Retinal pigment epithelial cell (primary cell): ENCODE data around the gene ZPBP2.
"Not testable (repeated sequence)": the region's sequence is repeated elsewhere in the genome, so short reads cannot be mapped to it uniquely, and the experiment has no call there.

ENCODE experiments used
- DNase-seq: peaks from one replicate; pipeline ENCODE4 v3.0.0-alpha.2; 2010; ENCODE audit warnings: low read depth
- H3K4me3 ChIP-seq: 2 replicates; pipeline ENCODE4 v1.5.1; 2011; ENCODE audit warnings: mild to moderate bottlenecking, low read length, control low read depth, moderate library complexity
- TF ChIP-seq, protein P1 (sequence below): conservative IDR thresholded peaks from 2 replicates; pipeline ENCODE4 v1.5.1; 2011; ENCODE audit warnings: low read depth, low read length, control low read depth, inconsistent platforms

ZPBP2 gene

DNA sequence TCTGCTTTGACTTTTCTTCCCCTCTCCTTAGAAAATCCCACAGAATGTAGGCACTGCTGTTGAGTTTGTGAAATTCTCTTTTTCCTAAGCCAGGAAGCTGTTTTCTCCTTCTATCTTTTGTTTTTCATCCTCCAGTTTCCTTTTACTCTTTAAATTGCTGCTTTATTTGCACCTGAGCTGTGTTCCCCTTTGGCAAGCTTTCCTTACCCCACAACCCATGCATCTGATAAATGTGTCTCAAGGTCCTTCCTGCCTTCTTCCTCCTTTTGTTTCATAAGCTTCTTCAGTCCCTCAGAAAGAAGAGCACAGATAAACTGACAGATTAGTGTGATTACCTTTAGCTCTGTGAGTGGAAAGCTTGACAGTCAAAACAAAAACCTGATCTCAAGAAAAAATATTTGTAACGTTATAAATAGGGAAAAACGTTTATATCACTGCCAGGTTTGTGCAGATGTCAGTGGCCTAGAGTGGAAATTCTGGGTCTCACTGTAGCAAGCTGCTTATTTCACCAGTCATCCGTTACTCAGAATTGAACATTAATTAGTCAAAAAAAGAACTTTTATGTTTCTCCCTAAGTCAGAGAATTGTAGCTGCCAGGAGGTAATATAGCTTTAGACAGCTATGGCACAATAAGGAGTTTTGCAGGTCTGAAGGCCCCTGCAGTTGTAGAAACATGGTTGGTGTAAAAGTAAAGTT, 26.8 kb downstream of the ZPBP2 start:
- TF ChIP-seq, protein P1, sequence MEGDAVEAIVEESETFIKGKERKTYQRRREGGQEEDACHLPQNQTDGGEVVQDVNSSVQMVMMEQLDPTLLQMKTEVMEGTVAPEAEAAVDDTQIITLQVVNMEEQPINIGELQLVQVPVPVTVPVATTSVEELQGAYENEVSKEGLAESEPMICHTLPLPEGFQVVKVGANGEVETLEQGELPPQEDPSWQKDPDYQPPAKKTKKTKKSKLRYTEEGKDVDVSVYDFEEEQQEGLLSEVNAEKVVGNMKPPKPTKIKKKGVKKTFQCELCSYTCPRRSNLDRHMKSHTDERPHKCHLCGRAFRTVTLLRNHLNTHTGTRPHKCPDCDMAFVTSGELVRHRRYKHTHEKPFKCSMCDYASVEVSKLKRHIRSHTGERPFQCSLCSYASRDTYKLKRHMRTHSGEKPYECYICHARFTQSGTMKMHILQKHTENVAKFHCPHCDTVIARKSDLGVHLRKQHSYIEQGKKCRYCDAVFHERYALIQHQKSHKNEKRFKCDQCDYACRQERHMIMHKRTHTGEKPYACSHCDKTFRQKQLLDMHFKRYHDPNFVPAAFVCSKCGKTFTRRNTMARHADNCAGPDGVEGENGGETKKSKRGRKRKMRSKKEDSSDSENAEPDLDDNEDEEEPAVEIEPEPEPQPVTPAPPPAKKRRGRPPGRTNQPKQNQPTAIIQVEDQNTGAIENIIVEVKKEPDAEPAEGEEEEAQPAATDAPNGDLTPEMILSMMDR = no peak
- no peak overlapping the region for H3K4me3 ChIP-seq
- DNase-seq = no peak

DNA sequence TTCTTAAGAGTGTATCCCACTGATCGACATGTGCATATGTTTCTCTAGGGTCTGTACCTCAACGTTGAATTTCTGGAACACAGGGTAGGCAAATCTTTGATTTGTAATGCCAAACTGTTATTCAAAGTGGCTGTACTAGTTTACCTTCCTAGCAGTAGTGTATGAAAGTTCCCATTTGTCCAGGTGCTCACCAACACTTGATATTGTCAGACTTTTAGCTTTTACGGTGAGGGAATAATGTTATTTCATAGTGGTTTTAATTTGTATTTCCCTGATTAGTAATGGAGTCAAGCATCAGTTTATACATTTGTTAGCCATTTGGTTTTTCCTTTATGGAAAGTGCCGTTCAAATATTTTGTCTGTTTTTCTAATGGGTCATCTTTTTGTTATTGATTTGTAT, 30.1 kb downstream of the ZPBP2 start:
- DNase-seq = no peak
- H3K4me3 ChIP-seq = no peak overlapping the region
- TF ChIP-seq, protein P1 = no peak

DNA sequence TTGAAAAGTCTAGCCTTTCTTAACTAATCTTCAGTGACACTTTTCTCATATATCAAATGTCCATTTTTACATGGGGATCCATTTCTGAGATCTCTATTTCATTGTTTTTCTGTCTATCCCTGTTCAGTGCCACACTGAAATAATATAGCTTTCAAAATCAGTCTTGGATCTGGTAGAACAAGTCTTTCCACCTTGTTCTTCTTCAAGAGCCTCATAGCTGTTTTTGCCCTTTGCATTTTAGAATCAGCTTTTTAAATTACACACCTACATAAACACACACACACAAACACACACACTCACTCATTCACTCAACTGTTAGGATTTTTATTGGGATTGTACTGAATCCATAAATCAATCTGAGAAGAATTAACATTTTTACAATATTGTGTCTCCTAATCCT, 31.2 kb downstream of the ZPBP2 start:
- TF ChIP-seq, protein P1 = no peak
- no peak overlapping the region for H3K4me3 ChIP-seq
- DNase-seq = no peak

DNA sequence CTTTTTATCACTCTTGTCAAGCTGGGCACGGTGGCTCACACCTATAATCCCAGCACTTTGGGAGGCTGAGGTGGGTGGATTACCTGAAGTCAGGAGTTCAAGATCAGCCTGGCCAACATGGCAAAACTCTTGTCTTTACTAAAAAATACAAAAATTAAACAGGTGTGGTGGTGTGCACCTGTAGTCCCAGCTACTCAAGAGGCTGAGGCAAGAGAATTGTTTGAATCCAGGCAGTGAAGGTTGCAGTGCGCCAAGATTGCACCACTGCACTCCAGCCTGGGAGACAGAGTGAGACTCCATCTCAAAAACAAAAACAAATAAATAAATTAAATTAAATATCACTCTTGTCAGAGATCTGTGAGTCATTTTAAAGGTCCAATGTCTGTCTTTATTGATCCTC, 34.0 kb downstream of the ZPBP2 start:
- not testable (repeated sequence) for DNase-seq, H3K4me3 ChIP-seq

DNA sequence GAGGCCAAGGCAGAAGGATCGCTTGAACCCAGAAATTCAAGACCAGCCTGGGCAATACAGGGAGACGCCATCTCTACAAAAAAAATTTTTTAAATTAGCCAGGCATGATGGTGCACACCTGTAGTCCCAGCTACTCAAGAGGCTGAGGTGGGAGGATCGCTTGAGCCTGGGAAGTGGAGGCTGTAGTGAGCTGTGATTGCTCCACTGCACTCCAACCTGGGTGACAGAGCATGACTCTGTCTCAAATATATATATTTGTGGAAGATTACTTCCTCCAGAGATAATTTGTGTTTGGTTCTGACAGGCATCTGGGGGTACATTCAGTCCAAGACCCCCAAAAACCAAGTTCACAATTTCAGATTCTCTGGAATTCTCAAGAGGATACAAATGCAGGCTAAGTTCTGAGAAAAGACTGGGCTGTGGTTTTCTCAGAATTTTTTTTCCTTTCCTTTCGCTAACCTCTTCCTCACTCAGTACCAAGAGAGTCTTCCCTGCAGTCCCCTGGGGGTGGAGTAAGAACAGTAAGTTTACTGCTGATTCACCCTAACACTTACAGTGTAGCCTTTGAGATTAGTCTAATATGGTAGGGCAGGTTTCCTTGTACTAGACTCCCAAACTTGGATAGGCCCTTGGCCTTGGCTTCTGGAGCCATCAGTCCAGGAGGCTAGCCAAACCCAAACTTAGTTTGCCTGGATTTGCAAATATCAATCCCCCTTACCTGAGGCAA, 35.3 kb downstream of the ZPBP2 start:
- DNase-seq = no peak
- H3K4me3 ChIP-seq = no peak overlapping the region
- TF ChIP-seq, protein P1 = no peak

DNA sequence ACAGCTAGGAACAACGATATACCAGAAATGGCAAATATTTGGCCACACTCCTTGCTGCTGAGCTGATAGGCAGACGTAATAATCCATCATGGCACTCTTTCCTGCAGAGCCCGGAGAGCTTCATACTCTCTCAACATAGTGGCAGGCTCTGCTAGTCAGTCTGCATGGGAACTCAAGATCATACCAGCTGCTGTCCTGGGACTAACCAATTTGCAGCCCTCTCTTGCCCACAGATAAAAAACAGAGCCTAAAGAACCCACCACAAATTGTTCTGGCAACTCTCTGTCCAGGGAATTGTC, 36.9 kb downstream of the ZPBP2 start:
- H3K4me3 ChIP-seq = no peak overlapping the region
- no peak for DNase-seq
- TF ChIP-seq, protein P1 = no peak

DNA sequence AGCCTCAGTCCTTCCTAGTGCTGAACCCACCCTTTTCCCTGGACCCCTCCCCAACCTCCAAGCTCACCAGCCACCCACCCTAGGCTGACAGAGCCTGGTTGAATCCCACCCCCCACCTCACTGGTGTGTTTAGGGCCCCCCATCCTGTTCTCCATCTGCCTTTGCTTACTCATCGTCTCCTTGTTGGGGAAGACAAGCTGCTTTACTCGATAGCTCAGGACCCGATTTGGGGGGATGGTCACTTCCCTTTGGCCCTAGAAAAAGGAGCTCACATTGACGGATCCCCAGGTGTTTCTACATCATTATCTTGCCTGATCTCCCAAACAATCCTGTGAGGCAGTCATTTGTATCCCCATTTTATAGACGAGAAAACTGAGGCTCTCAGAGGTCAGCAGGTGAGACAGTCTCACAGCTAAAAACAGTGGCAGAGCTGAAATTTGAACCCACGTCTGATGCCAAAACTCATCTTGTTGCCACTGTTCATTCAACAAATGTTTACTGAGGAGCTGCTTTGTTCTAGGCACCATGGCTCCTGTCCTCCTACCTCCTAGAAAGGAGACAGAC, 40.9 kb downstream of the ZPBP2 start:
- TF ChIP-seq, protein P1 = no peak
- H3K4me3 ChIP-seq = no peak overlapping the region
- no peak for DNase-seq
